HG03558 (cell line): Measurements from ENCODE around the gene PTGR1.
"Not testable (repeated sequence)": the region's sequence is repeated elsewhere in the genome, so short reads cannot be mapped to it uniquely, and the experiment has no call there.

Source experiments
- ATAC-seq: cut with Tn5 transposase; IDR thresholded peaks from one replicate; pipeline ENCODE4 v1.9.1; 2021; ENCODE audit warnings: moderate number of reproducible peaks; ENCODE audit not compliant: unreplicated experiment; ENCODE audit errors: extremely low read depth

The PTGR1 gene

GRCh38 chr9:111615928-111616327 is 16.5 kb upstream of the PTGR1 start:
- no peak for ATAC-seq

GRCh38 chr9:111613436-111614040 is 14.1 kb upstream of the PTGR1 start:
- no peak for ATAC-seq

- ATAC-seq = no peak
Measured at GRCh38 chr9:111610845-111611244, 11.4 kb upstream of the PTGR1 start.

- ATAC-seq = no peak
Measured at GRCh38 chr9:111610149-111610548, 10.7 kb upstream of the PTGR1 start.

GRCh38 chr9:111605041-111605559 is 5.7 kb upstream of the PTGR1 start:
- no peak for ATAC-seq

- no peak for ATAC-seq
Measured at GRCh38 chr9:111604054-111604615, 4.7 kb upstream of the PTGR1 start.

GRCh38 chr9:111603041-111603440 is 3.6 kb upstream of the PTGR1 start:
- ATAC-seq = no peak

GRCh38 chr9:111601237-111602018 is 2.0 kb upstream of the PTGR1 start:
- no peak for ATAC-seq

- no peak for ATAC-seq
Measured at GRCh38 chr9:111599955-111600343, 502 bp upstream of the PTGR1 start.

GRCh38 chr9:111598733-111599091 is 735 bp downstream of the PTGR1 start:
- no peak for ATAC-seq

- ATAC-seq = no peak
Measured at GRCh38 chr9:111597852-111598732, 1.4 kb downstream of the PTGR1 start.

- ATAC-seq = no peak
Measured at GRCh38 chr9:111588846-111589245, 10.6 kb downstream of the PTGR1 start.

GRCh38 chr9:111586378-111586777 is 13.1 kb downstream of the PTGR1 start:
- no peak for ATAC-seq

GRCh38 chr9:111582888-111583287 is 16.6 kb downstream of the PTGR1 start:
- no peak for ATAC-seq

- ATAC-seq = no peak
Measured at GRCh38 chr9:111572950-111573604, 26.4 kb downstream of the PTGR1 start.

- ATAC-seq = not testable (repeated sequence)
Measured at GRCh38 chr9:111568127-111568526, 31.3 kb downstream of the PTGR1 start.

- ATAC-seq = no peak
Measured at GRCh38 chr9:111566234-111566633, 33.2 kb downstream of the PTGR1 start.

GRCh38 chr9:111561165-111561719 is 38.2 kb downstream of the PTGR1 start:
- no peak for ATAC-seq

GRCh38 chr9:111559000-111559610 is 40.3 kb downstream of the PTGR1 start:
- ATAC-seq = no peak
